DND-41 (cell line): Measurements from ENCODE around the gene AHNAK2.
"Not testable (repeated sequence)": the region's sequence is repeated elsewhere in the genome, so short reads cannot be mapped to it uniquely, and the experiment has no call there.

Source experiments
- EZH2 ChIP-seq: IDR thresholded peaks from 3 replicates; pipeline ENCODE4 v1.6.1; 2012; ENCODE audit warnings: borderline replicate concordance, low read depth, mild to moderate bottlenecking, moderate library complexity, low read length, inconsistent platforms; ENCODE audit not compliant: severe bottlenecking
- TF ChIP-seq, protein P1 (sequence below): IDR thresholded peaks from 2 replicates; pipeline ENCODE4 v1.5.1; 2012; ENCODE audit warnings: borderline replicate concordance, low read length, moderate library complexity, mild to moderate bottlenecking; ENCODE audit not compliant: poor library complexity, severe bottlenecking; ENCODE audit errors: extremely low read depth

DNA sequence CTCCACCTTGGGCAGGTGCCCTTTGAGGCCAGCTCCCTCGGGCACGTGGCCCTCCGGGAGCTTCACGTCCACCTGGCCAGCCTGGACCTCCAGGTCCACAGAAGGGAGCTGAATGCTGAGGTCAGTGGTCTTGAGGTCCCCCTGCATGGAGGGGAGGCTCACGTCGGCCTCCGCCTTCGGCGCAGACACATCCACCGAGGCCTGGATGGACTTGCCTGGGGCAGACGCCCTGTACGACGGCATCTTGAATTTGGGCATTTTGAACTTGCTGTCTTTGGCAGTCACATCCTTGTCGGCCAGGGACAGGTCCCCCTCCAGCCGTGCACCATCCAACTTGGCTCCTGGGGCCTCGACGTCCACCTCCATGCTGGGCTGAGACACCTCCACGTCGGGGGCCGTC lies 32.9 kb downstream of the AHNAK2 start:
- TF ChIP-seq, protein P1, sequence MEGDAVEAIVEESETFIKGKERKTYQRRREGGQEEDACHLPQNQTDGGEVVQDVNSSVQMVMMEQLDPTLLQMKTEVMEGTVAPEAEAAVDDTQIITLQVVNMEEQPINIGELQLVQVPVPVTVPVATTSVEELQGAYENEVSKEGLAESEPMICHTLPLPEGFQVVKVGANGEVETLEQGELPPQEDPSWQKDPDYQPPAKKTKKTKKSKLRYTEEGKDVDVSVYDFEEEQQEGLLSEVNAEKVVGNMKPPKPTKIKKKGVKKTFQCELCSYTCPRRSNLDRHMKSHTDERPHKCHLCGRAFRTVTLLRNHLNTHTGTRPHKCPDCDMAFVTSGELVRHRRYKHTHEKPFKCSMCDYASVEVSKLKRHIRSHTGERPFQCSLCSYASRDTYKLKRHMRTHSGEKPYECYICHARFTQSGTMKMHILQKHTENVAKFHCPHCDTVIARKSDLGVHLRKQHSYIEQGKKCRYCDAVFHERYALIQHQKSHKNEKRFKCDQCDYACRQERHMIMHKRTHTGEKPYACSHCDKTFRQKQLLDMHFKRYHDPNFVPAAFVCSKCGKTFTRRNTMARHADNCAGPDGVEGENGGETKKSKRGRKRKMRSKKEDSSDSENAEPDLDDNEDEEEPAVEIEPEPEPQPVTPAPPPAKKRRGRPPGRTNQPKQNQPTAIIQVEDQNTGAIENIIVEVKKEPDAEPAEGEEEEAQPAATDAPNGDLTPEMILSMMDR, result not testable (repeated sequence)
- not testable (repeated sequence) for TF ChIP-seq EZH2
